PFSK-1 (cell line): ENCODE data around the gene PEX10.

Source experiments
- FOXP2 ChIP-seq: optimal IDR thresholded peaks from 2 replicates; pipeline ENCODE3; 2011; ENCODE audit warnings: borderline replicate concordance, control low read depth, inconsistent platforms; ENCODE audit not compliant: insufficient read depth; ENCODE audit errors: extremely low read length, extremely low read depth
- POLR2AphosphoS5 ChIP-seq: IDR thresholded peaks from 2 replicates; pipeline ENCODE4 v1.6.1; 2012; ENCODE audit warnings: low read depth, mild to moderate bottlenecking, control low read depth, low read length, moderate library complexity
- REST ChIP-seq, 2 experiments: IDR thresholded peaks; 2 replicates each; pipeline versions ENCODE4 v1.6.1 to v1.8.0; 2011 to 2012; ENCODE audit warnings: low read depth in 2 of 2, low read length in 2 of 2, control low read depth in 1 of 2, inconsistent platforms in 1 of 2, mild to moderate bottlenecking in 1 of 2, moderate library complexity in 1 of 2; ENCODE audit not compliant: insufficient read depth in 1 of 2
- SIN3A ChIP-seq: IDR thresholded peaks from 2 replicates; pipeline ENCODE4 v1.6.1; 2012; ENCODE audit warnings: mild to moderate bottlenecking, low read length, moderate library complexity, borderline replicate concordance; ENCODE audit not compliant: insufficient read depth
- TAF1 ChIP-seq: IDR thresholded peaks from 2 replicates; pipeline ENCODE4 v1.6.1; 2012; ENCODE audit warnings: low read length, control low read depth, borderline replicate concordance; ENCODE audit not compliant: insufficient read depth

PEX10 gene

GRCh38 chr1:2405588-2406295 is 6.6 kb downstream of the PEX10 start:
- no peak for TF ChIP-seq POLR2AphosphoS5
- no peak for TF ChIP-seq REST (IDR thresholded peaks at IDR 0.05; ENCODE audit: insufficient read depth in 1 of 2, low read depth in 2 of 2, low read length in 2 of 2)
- no peak for TF ChIP-seq FOXP2
- no peak for TF ChIP-seq SIN3A

GRCh38 chr1:2404890-2405511 is 7.4 kb downstream of the PEX10 start:
- TF ChIP-seq TAF1 (no peak), POLR2AphosphoS5 (peak; percentile 55; the same call in 1 of the 2 replicates)

- TF ChIP-seq REST (IDR thresholded peaks at IDR 0.05; ENCODE audit: insufficient read depth in 1 of 2, low read depth in 2 of 2, low read length in 2 of 2) = no peak
- TF ChIP-seq POLR2AphosphoS5 = no peak
- no peak for TF ChIP-seq FOXP2
- no peak for TF ChIP-seq SIN3A
- no peak for TF ChIP-seq TAF1
Observed at GRCh38 chr1:2404142-2404889, 8.0 kb downstream of the PEX10 start.

GRCh38 chr1:2403273-2403672 is 9.1 kb downstream of the PEX10 start:
- TF ChIP-seq REST (IDR thresholded peaks at IDR 0.05; ENCODE audit: insufficient read depth in 1 of 2, low read depth in 2 of 2, low read length in 2 of 2) = no peak
- TF ChIP-seq SIN3A = no peak
- no peak for TF ChIP-seq FOXP2
- no peak for TF ChIP-seq TAF1
- no peak for TF ChIP-seq POLR2AphosphoS5

- no peak for TF ChIP-seq FOXP2
- TF ChIP-seq TAF1 = no peak
- TF ChIP-seq REST (IDR thresholded peaks at IDR 0.05; ENCODE audit: insufficient read depth in 1 of 2, low read depth in 2 of 2, low read length in 2 of 2) = no peak
- no peak for TF ChIP-seq SIN3A
- no peak for TF ChIP-seq POLR2AphosphoS5
Observed at GRCh38 chr1:2402420-2402819, 9.9 kb downstream of the PEX10 start.
